ENCODE measurements around the gene ANKLE2.

DNA sequence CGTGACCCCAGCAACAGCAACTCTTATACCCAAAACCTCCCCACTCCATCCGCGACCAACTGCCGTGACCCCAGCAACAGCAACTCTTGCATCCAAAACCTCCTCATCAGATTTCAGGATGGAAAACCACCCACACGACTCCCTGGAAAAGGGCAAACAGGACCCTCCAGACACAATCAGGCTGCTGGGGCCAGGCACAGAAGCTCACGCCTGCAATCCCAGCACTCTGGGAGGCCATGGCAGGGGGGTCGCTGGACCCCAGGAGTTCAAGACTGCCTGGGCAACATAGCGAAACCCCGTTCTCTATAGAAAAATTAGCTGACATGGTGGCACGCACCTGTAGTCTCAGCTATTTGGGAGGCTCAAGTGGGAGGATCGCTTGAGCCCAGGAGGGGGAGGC, 31.3 kb downstream of the ANKLE2 start:
- TF ChIP-seq POLR2A (IDR thresholded peaks at IDR 0.05) (no peak), POLR2AphosphoS5 (IDR thresholded peaks at IDR 0.05) (no peak)
- TF ChIP-seq, protein P1, sequence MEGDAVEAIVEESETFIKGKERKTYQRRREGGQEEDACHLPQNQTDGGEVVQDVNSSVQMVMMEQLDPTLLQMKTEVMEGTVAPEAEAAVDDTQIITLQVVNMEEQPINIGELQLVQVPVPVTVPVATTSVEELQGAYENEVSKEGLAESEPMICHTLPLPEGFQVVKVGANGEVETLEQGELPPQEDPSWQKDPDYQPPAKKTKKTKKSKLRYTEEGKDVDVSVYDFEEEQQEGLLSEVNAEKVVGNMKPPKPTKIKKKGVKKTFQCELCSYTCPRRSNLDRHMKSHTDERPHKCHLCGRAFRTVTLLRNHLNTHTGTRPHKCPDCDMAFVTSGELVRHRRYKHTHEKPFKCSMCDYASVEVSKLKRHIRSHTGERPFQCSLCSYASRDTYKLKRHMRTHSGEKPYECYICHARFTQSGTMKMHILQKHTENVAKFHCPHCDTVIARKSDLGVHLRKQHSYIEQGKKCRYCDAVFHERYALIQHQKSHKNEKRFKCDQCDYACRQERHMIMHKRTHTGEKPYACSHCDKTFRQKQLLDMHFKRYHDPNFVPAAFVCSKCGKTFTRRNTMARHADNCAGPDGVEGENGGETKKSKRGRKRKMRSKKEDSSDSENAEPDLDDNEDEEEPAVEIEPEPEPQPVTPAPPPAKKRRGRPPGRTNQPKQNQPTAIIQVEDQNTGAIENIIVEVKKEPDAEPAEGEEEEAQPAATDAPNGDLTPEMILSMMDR (IDR thresholded peaks at IDR 0.05), result no peak

Data from breast epithelium (tissue), 3 donors.